ENCODE results near the gene OLA1.

Gene OLA1

GRCh38 chr2:174117951-174118930 lies 130.1 kb downstream of the OLA1 start:
- no peak for DNase-seq

- DNase-seq = no peak
Observed at GRCh38 chr2:174112073-174112472, 136.3 kb downstream of the OLA1 start.

- DNase-seq = no peak
Observed at GRCh38 chr2:174108579-174108978, 139.8 kb downstream of the OLA1 start.

- peak; percentile 24 for DNase-seq
Observed at GRCh38 chr2:174106736-174107135, 141.6 kb downstream of the OLA1 start.

GRCh38 chr2:174094542-174094941 lies 153.8 kb downstream of the OLA1 start:
- no peak for DNase-seq

- DNase-seq = no peak
Observed at GRCh38 chr2:174090476-174090875, 157.9 kb downstream of the OLA1 start.

GRCh38 chr2:174088706-174089460 lies 159.4 kb downstream of the OLA1 start:
- DNase-seq = no peak

GRCh38 chr2:174086708-174087107 lies 161.6 kb downstream of the OLA1 start:
- no peak for DNase-seq

GRCh38 chr2:174085781-174086180 lies 162.6 kb downstream of the OLA1 start:
- no peak for DNase-seq

GRCh38 chr2:174083843-174084458 lies 164.4 kb downstream of the OLA1 start:
- no peak for DNase-seq

- DNase-seq = no peak
Observed at GRCh38 chr2:174080672-174081121, 167.6 kb downstream of the OLA1 start.

- DNase-seq = no peak
Observed at GRCh38 chr2:174078275-174078674, 170.1 kb downstream of the OLA1 start.

- peak; percentile 47 for DNase-seq
Observed at GRCh38 chr2:174076975-174077374, 171.4 kb downstream of the OLA1 start.

GRCh38 chr2:174076040-174076439 lies 172.3 kb downstream of the OLA1 start:
- no peak for DNase-seq

- no peak for DNase-seq
Observed at GRCh38 chr2:174074831-174075230, 173.5 kb downstream of the OLA1 start.

GRCh38 chr2:174072857-174073256 lies 175.5 kb downstream of the OLA1 start:
- DNase-seq = no peak

GRCh38 chr2:174072069-174072468 lies 176.3 kb downstream of the OLA1 start:
- no peak for DNase-seq

GRCh38 chr2:174071321-174071720 lies 177.0 kb downstream of the OLA1 start:
- DNase-seq = no peak

- DNase-seq = no peak
Observed at GRCh38 chr2:174070281-174070680, 178.1 kb downstream of the OLA1 start.

- no peak for DNase-seq
Observed at GRCh38 chr2:174067815-174068214, 180.5 kb downstream of the OLA1 start.

- DNase-seq = no peak
Observed at GRCh38 chr2:174066871-174067270, 181.5 kb downstream of the OLA1 start.

- DNase-seq = no peak
Observed at GRCh38 chr2:174063492-174064092, 184.7 kb downstream of the OLA1 start.

GRCh38 chr2:174062934-174063333 lies 185.4 kb downstream of the OLA1 start:
- DNase-seq = no peak

Measured in NCI-H1105 treated with DMSO at 0.1 percent for 48 hours (cell line).